ENCODE measurements around the gene FNDC11. TPM values are rescaled to one million over a fixed set of nuclear protein-coding genes. Genes with fewer than 3 reads are reported as not detected.

The FNDC11 gene
- total and polyA plus RNA-seq, 2 of the 13 experiments (the other 11 are each of a cell fraction or from before 2014, with no cell fraction given) = 0.07 TPM; not detected in 1

GRCh38 chr20:63572788-63573646 is 19.1 kb downstream of the FNDC11 start (continued):
- TF ChIP-seq ZBTB40 (IDR thresholded peaks at IDR 0.05) (no peak), ZBTB40 (CRISPR knock-in tag; IDR thresholded peaks at IDR 0.05) (peak; percentile 40; the same call in 1 of the 2 replicates), MXD1 (CRISPR knock-in tag; IDR thresholded peaks at IDR 0.05) (0 out of 2 replicates have a peak, but pooled peaks have one; percentile 60), GATAD1 (CRISPR knock-in tag; IDR thresholded peaks at IDR 0.05) (0 out of 2 replicates have a peak, but pooled peaks have one; percentile 28), ZNF256 (CRISPR knock-in tag; conservative IDR thresholded peaks at IDR 0.05) (no peak), ZNF749 (CRISPR knock-in tag; IDR thresholded peaks at IDR 0.05; ENCODE audit: borderline replicate concordance) (no peak), ATF2 (CRISPR knock-in tag; IDR thresholded peaks at IDR 0.05) (0 out of 2 replicates have a peak, but pooled peaks have one; percentile 7), HINFP (CRISPR knock-in tag; IDR thresholded peaks at IDR 0.05; ENCODE audit: low read depth) (0 out of 2 replicates have a peak, but pooled peaks have one; percentile 7), HIVEP1 (CRISPR knock-in tag; IDR thresholded peaks at IDR 0.05) (0 out of 2 replicates have a peak, but pooled peaks have one; percentile 65)

Measured in HepG2 (cell line).